ENCODE results near the gene CD9.

Gene CD9

GRCh38 chr12:6273541-6274230 lies 73.5 kb downstream of the CD9 start:
- peaks cover 20% of the 10 kb centered on the region for H3K4me1 ChIP-seq (ENCODE audit: insufficient read depth, low read length, severe bottlenecking)
- H3K79me2 ChIP-seq (ENCODE audit: insufficient read depth, low read length), result no peaks in the 10 kb centered on the region
- no peaks in the 10 kb centered on the region for H3K27me3 ChIP-seq (ENCODE audit: insufficient read depth, low read length)
- no peak overlapping the region for H2AFZ ChIP-seq (ENCODE audit: low read length)
- no peaks in the 10 kb centered on the region for H4K20me1 ChIP-seq (ENCODE audit: insufficient read depth, low read length)
- no peak overlapping the region for H3K27ac ChIP-seq (ENCODE audit: low read depth, low read length, poor library complexity, severe bottlenecking)
- H3K4me2 ChIP-seq (ENCODE audit: low read length), result no peak overlapping the region
- H3K9ac ChIP-seq (ENCODE audit: low read length), result no peak overlapping the region
- H3K36me3 ChIP-seq (ENCODE audit: insufficient read depth, low read length), result no peaks in the 10 kb centered on the region
- no peak overlapping the region for H3K4me3 ChIP-seq (ENCODE audit: low read depth, low read length, poor library complexity, severe bottlenecking)
- H3K9me2 ChIP-seq (ENCODE audit: low read depth, low read length), result no peaks in the 10 kb centered on the region
- no peaks in the 10 kb centered on the region for H3K9me3 ChIP-seq (ENCODE audit: low read length)
- TF ChIP-seq EZH2 (IDR thresholded peaks at IDR 0.05; ENCODE audit: borderline replicate concordance, low read length), result no peak
- TF ChIP-seq CTCF (IDR thresholded peaks at IDR 0.05; ENCODE audit: low read length), result no peak
- no peaks in the 10 kb centered on the region for H3F3A ChIP-seq (ENCODE audit: insufficient read depth, low read length)

- H3K27ac ChIP-seq (ENCODE audit: low read depth, low read length, poor library complexity, severe bottlenecking), result no peak overlapping the region
- H2AFZ ChIP-seq (ENCODE audit: low read length), result no peak overlapping the region
- H3K4me1 ChIP-seq (ENCODE audit: insufficient read depth, low read length, severe bottlenecking), result peaks cover 25% of the 10 kb centered on the region
- no peaks in the 10 kb centered on the region for H3F3A ChIP-seq (ENCODE audit: insufficient read depth, low read length)
- no peak overlapping the region for H3K4me3 ChIP-seq (ENCODE audit: low read depth, low read length, poor library complexity, severe bottlenecking)
- H3K79me2 ChIP-seq (ENCODE audit: insufficient read depth, low read length), result no peaks in the 10 kb centered on the region
- H3K36me3 ChIP-seq (ENCODE audit: insufficient read depth, low read length), result no peaks in the 10 kb centered on the region
- H3K27me3 ChIP-seq (ENCODE audit: insufficient read depth, low read length), result peaks cover 6% of the 10 kb centered on the region; the same call in 1 of the 2 replicates
- no peaks in the 10 kb centered on the region for H3K9me2 ChIP-seq (ENCODE audit: low read depth, low read length)
- no peaks in the 10 kb centered on the region for H4K20me1 ChIP-seq (ENCODE audit: insufficient read depth, low read length)
- H3K9ac ChIP-seq (ENCODE audit: low read length), result no peak overlapping the region
- H3K4me2 ChIP-seq (ENCODE audit: low read length), result no peak overlapping the region
- TF ChIP-seq CTCF (IDR thresholded peaks at IDR 0.05; ENCODE audit: low read length) (no peak), EZH2 (IDR thresholded peaks at IDR 0.05; ENCODE audit: borderline replicate concordance, low read length) (no peak)
- H3K9me3 ChIP-seq (ENCODE audit: low read length), result no peaks in the 10 kb centered on the region
These were observed 74.3 kb downstream of the CD9 start for GRCh38 chr12:6274231-6275221.

- no peaks in the 10 kb centered on the region for H4K20me1 ChIP-seq (ENCODE audit: insufficient read depth, low read length)
- H3K4me1 ChIP-seq (ENCODE audit: insufficient read depth, low read length, severe bottlenecking), result peaks cover 25% of the 10 kb centered on the region
- H3K9me2 ChIP-seq (ENCODE audit: low read depth, low read length), result no peaks in the 10 kb centered on the region
- H3K36me3 ChIP-seq (ENCODE audit: insufficient read depth, low read length), result no peaks in the 10 kb centered on the region
- no peak overlapping the region for H3K27ac ChIP-seq (ENCODE audit: low read depth, low read length, poor library complexity, severe bottlenecking)
- H3K27me3 ChIP-seq (ENCODE audit: insufficient read depth, low read length), result peaks cover 8% of the 10 kb centered on the region; the same call in 1 of the 2 replicates
- H3F3A ChIP-seq (ENCODE audit: insufficient read depth, low read length), result no peaks in the 10 kb centered on the region
- H3K9ac ChIP-seq (ENCODE audit: low read length), result no peak overlapping the region
- no peaks in the 10 kb centered on the region for H3K9me3 ChIP-seq (ENCODE audit: low read length)
- no peak overlapping the region for H3K4me3 ChIP-seq (ENCODE audit: low read depth, low read length, poor library complexity, severe bottlenecking)
- TF ChIP-seq CTCF (IDR thresholded peaks at IDR 0.05; ENCODE audit: low read length) (no peak), EZH2 (IDR thresholded peaks at IDR 0.05; ENCODE audit: borderline replicate concordance, low read length) (no peak)
- no peak overlapping the region for H3K4me2 ChIP-seq (ENCODE audit: low read length)
- H2AFZ ChIP-seq (ENCODE audit: low read length), result no peak overlapping the region
- no peaks in the 10 kb centered on the region for H3K79me2 ChIP-seq (ENCODE audit: insufficient read depth, low read length)
These were observed 76.0 kb downstream of the CD9 start for GRCh38 chr12:6275928-6276887.

All from OCI-LY1 (cell line).